ENCODE results near the gene CHRNG. TPM values are rescaled to one million over a fixed set of nuclear protein-coding genes. Genes with fewer than 3 reads are reported as not detected.

CHRNG gene
- total RNA-seq, 3 donors from 2014 or later: not detected

- no peaks in the 10 kb centered on the region for H3K36me3 ChIP-seq (ENCODE audit: low read depth)
- ATAC-seq: no peak
- TF ChIP-seq CTCF (IDR thresholded peaks at IDR 0.05): no peak
- peaks cover 5% of the 10 kb centered on the region for H3K4me1 ChIP-seq (ENCODE audit: low read depth)
- no peak for DNase-seq
- H3K4me3 ChIP-seq: no peak overlapping the region
- intact Hi-C loops (cut with DNase I, micrococcal nuclease): no loop called here
- no peaks in the 10 kb centered on the region for H3K9me3 ChIP-seq
Observed at GRCh38 chr2:232544674-232545073, 5.2 kb downstream of the CHRNG start.

GRCh38 chr2:232545511-232546375 lies 6.3 kb downstream of the CHRNG start:
- Histone ChIP-seq H3K9me3 (no peaks in the 10 kb centered on the region), H3K4me3 (no peak overlapping the region), H3K36me3 (ENCODE audit: low read depth) (no peaks in the 10 kb centered on the region), H3K4me1 (ENCODE audit: low read depth) (peaks cover 5% of the 10 kb centered on the region)
- intact Hi-C loops (cut with DNase I, micrococcal nuclease): no loop called here
- ATAC-seq (no peak), DNase-seq (no peak)
- no peak for TF ChIP-seq CTCF (IDR thresholded peaks at IDR 0.05)

GRCh38 chr2:232547991-232548390 lies 8.5 kb downstream of the CHRNG start:
- no peak for TF ChIP-seq CTCF (IDR thresholded peaks at IDR 0.05)
- no peak for ATAC-seq
- Histone ChIP-seq H3K4me3 (no peak overlapping the region), H3K4me1 (ENCODE audit: low read depth) (peaks cover 11% of the 10 kb centered on the region), H3K36me3 (ENCODE audit: low read depth) (no peaks in the 10 kb centered on the region), H3K9me3 (no peaks in the 10 kb centered on the region)
- intact Hi-C loops (cut with DNase I, micrococcal nuclease): no loop called here
- no peak for DNase-seq

- no peak for DNase-seq
- no peaks in the 10 kb centered on the region for H3K36me3 ChIP-seq (ENCODE audit: low read depth)
- peak overlapping the region; percentile 87 for H3K4me3 ChIP-seq
- H3K9me3 ChIP-seq: no peaks in the 10 kb centered on the region
- no peak for ATAC-seq
- intact Hi-C loops (cut with DNase I, micrococcal nuclease): no loop called here
- H3K4me1 ChIP-seq (ENCODE audit: low read depth): peaks cover 11% of the 10 kb centered on the region
- no peak for TF ChIP-seq CTCF (IDR thresholded peaks at IDR 0.05)
Observed at GRCh38 chr2:232549655-232550353, 10.3 kb downstream of the CHRNG start.

GRCh38 chr2:232550354-232551249 lies 11.1 kb downstream of the CHRNG start, which contains the start of the genes EIF4E2 and TIGD1:
Gene EIF4E2 (plus strand): TSS chr2:232550689. CDS start chr2:232550725, 36 bp downstream.
Gene TIGD1 (minus strand): TSS chr2:232550557. CDS start chr2:232549882, 675 bp downstream.
- TF ChIP-seq CTCF (IDR thresholded peaks at IDR 0.05): no peak
- peak within 1 kb of the TSS; percentile 87 for H3K4me3 ChIP-seq
- intact Hi-C loops (cut with DNase I, micrococcal nuclease): no loop called here
- ATAC-seq (peak; percentile 97), DNase-seq (peak; percentile 93 to 96 (median 96))
- H3K36me3 ChIP-seq (ENCODE audit: low read depth): no peaks in the 10 kb centered on the region
- H3K4me1 ChIP-seq (ENCODE audit: low read depth): peaks cover 11% of the 10 kb centered on the region
- no peaks in the 10 kb centered on the region for H3K9me3 ChIP-seq

All from mucosa of descending colon (tissue), 3 donors.